Activated CD4-positive, alpha-beta T cell treated with anti-CD3 and anti-CD28 coated beads, Interleukin-2, amount 50 U/mL, for 16 hours (primary cell): ENCODE results near the gene ABCG8.

ENCODE experiments used
- DNase-seq: peaks from one replicate; pipeline ENCODE4 v3.0.0-alpha.2; 2020

ABCG8 gene

GRCh38 chr2:43927442-43927841 lies 88.7 kb downstream of the ABCG8 start:
- DNase-seq, result peak; percentile 70

GRCh38 chr2:43931293-43931692 lies 92.5 kb downstream of the ABCG8 start:
- DNase-seq, result no peak
